DMS79 treated with DMSO at 0.1 percent for 48 hours (cell line): ENCODE measurements around the gene MYO9A.
A peak's percentile ranks its signal among the peaks of the same experiment; 100 is the strongest.

Source experiments
- DNase-seq: peaks from one replicate; lab custom pipeline; 2025; lab: John Stamatoyannopoulos, UW

MYO9A gene

DNA sequence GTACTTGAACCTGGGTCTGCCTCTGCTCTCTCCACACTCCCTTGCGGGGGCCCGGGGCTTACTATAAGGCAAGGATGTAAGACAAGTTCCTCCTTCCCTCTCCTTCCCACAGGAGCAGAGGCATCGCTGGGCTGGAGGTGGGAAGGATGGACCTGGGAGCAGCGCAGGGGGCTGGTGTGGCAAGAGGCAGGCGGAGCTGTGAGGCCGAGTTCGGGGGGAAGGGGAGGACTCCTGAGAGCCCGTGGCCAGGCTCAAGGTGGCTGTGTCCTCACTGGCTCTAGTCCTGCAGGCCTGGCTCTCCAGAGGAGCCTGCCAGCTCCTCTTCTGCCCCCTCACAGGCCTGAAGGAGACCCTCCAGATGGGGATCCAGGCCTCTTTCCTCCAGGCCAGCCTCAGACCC lies 308.6 kb downstream of the MYO9A start:
- no peak for DNase-seq

DNA sequence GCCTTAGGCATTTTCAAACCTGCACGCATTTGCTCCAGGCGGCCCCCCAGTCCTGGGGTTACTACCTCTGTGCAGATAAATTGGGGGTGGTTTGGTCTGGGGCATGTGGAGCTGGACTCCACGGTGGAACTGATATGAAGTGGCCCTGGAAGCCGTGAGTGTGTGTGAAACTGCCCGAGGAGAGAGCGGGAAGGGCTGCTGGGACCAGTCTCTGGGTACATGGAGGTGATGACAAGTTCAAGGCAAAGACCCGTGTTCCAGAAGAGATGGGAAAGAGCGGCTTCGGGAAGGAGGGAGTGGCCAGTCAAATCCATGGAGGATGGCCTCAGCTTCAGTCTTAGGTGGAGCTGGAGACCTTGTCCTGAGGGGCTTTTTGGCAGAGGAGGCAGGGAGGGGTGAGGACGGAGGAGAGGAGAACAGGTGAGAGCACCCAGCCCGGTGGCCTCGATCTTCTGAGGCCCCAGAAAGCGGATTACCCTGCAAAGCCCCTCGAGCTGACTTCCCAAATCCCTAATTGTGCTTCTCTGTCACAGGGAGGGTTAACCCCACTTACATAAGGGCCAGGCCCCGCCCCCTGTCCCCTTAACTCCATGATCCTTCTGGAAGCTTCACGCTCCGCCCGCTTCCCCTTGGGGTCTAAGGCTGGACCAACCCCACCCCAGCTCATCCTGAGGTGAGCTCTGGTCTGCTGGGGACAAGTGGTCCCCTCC lies 309.5 kb downstream of the MYO9A start:
- no peak for DNase-seq

DNA sequence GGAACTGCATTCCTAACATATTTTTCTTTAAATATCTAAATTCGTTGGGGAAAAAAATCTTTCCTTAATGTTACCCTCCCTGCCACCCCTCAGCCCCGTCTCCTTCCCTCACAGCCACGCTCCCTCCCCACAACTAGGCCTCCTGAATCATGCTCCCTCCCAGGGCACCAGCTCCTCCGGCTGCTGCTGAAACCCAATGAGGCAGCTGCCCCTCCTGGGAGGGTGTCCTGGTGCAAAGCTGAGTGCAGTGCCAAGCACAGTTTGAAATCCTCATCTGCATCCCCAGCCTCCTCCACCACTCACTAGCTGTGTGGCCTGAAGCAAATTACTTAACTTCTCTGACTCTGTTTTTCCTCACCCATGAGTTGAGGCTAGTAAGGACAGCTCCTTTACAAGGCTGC lies 310.3 kb downstream of the MYO9A start:
- no peak for DNase-seq

DNA sequence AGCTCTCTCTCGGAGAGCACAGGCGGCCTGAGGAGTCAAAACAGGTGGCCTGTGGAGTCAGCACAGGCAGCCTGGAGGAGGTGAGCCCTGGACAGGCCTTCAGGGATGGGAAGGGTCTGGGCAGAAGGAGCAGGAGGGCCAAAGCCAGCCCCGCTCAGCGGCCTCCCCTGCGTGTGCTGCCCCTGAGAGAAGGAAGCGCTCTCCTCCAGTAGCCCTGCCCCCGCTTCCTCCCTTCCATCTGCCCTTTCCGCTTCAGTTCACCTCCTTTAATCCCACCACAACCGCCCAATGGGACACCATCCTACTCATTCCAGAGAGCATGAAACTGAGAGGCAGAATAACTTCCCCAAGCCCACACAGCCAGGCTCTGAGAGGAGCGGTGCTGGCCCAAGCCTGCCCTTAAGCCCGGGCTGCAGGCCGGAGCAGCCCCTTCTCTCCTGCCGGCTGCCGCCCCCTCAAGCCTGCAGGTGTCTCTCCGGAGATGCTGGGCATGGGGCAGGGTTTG lies 310.8 kb downstream of the MYO9A start:
- no peak for DNase-seq

DNA sequence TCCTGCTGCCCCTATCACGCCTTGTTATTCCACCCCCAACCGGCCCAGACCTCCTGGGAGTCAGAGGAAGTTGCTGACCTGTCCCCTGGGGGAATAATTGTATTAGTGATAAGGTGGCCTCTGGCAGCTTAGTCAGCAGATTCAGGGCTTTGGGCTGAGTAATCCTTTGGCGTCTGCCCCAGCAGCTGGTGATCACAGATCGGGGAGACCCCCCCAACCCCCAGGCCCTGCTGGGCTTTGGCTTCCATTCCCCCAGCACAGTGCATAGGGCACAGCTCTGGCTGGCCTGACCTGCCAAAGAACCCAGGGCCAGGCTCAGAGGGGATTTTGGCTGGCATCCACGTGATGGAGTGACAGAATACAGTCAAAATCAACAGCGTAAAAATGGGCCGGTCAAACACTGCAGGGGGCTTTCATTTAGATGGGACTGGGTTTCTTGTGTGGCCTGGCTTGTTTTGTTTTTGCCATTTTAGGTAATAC lies 311.5 kb downstream of the MYO9A start:
- DNase-seq: no peak

DNA sequence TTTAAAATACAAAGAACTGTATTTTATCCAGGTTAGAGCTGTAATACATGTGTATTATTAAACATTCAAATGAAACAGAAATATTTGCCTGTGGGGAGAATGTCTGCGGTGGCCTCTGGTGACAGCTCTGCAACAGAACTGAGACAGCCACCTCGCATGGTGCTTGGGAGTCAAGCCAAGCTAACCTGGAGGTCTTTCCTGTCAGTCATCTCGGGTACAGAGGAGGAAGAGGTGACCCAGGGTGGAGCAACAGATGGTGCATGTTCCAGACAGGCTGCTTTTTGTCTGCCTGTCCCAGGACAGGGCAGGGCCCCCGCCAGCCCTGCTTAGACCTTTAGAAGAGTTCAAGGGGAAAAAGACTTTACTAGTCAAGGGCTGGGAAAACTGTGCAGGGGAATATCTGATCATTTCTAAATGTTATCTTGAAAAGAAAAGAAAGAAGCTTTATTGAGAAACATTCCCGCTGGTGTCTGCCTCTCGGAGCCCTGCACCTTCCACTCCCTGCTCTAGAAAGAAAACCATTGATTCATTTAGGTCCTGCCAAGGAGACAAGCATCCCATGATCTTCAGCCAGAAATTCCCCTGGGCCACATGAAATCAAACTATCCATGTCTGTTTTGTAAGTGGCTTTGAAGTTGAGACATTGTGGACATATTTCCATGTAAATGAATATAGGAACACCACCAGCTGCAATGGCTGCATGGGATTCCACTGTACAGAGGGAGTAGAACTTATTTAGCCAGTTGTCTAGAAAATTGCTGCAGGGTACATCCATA lies 313.1 kb downstream of the MYO9A start:
- no peak for DNase-seq

DNA sequence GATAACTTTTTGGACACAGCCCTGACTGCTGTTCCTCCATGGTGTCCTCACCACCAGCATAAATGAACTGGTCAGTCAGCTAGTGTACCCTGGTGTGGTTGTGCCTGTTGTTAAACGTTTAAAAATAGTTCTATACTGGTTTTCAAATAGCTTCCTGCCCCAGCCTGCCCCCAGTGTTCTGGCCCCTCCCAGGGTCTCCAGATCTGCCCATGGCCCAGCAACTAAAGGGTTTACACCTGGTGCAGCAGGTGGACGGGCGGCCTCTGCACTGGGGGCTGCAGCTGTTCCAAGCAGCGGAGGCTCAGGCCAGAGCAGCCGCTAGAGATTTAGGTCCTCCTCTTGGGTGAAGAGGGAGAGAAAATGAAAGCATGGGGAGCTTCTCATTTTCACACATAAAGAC lies 313.7 kb downstream of the MYO9A start:
- DNase-seq: no peak

DNA sequence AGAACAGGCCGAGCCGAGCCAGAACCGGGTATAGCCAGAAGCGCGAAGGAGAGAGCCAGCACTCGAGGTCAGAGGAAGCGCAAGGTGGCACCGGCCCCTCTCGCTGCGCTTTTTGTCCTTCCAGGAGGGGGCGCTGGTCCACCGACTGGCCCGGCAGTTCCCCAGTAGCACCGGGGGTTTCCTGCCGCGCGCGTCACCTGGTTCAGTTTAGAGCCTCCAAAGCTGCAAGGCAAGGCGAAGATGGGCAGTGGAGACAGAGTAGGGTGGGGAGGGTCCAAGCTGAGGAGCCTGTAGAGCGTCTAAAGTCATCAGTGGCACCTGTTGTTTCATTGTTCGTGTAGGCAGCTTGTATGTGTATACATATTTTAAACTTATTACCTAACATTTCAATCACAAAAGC lies 315.2 kb downstream of the MYO9A start:
- no peak for DNase-seq

DNA sequence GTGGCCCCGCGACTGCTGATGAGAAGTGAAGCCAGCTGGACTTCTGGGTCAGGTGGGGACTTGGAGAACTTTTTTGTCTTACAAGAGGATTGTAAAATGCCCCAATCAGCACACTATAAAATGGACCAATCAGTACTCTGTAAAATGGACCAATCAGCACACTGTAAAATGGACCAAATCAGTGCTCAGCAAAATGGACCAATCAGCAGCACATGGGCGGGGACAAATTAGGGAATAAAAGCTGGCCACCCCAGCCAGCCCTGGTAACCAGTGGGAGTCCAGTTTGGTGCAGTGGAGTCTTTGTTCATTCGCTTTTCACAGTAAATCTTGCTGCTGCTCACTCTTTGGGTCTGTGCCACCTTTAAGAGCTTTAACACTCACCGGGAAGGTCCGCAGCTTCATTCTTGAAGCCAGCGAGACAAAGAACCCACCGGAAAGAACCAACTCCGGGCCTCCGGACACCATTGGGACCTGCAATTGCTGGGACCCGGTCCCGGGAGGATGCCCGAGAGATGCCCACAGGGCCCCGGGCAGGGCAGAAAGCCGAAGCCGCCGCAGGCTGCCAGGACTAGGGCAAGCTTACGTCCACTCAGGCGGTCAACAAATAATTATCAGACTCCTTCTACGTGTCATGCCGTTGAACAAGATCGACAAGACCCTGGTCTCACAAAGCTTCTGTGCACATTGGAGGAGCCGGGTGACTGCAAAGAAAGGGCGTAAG lies 315.9 kb downstream of the MYO9A start:
- no peak for DNase-seq

DNA sequence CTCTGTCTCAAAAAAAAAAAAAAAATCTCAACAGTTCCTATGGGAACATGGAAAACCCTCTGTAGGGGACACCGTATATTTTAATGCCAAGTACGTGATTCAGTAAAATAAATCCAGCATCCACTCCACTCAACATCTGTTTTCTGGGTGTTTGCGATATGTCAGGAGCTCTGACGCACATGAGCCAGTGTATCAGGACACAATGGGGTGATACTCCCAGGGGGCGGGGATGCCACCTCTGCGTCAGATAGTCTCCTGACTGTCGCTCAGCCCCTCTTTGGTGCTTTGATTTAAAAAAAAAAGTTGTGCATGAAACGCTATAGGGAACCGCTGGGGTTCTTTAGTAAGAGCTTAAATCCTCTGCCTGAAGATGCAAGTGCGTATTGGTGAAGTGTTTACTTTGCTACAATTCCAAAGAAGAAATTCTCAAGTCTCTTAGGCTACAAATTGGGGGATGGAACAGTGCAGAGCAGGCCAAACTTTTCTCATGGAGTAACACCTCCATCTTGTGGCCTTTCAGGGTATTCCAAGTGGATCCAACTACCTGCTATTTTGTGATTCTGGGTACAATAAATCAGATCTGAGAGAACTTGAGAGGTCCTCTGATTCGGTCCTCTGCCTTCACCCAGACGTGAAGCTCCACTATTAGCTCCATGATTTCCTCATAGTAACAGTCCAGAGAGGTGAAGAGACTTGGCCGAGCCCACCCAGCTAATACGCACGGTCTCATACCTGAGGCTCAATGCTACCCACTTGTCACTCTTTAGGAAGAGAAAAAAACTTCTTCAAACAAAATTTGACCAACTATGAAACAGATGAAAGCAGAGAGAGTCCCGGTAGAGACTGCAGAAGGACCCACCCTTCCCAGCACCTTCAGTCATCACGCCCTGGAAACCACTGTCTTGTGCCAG lies 316.9 kb downstream of the MYO9A start:
- DNase-seq: peak; percentile 61

DNA sequence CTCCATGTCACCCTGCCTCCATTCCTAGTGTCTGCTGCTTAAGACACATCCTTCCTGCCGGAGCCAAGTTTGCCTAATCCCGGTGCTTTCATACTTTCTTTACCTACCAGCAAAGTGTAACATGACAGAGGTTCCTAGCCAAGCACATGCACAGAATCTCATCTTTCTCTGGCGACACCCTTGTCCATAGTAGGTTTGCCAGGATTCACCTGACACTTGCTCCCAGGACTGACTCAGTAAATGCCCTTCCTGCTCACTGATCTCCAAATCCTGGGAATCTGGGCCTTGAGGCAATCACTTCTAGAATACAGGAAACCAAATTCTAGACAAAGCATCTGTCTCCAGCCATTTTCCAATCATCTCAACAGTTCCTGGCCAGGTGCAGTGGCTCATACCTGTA lies 317.8 kb downstream of the MYO9A start:
- no peak for DNase-seq

DNA sequence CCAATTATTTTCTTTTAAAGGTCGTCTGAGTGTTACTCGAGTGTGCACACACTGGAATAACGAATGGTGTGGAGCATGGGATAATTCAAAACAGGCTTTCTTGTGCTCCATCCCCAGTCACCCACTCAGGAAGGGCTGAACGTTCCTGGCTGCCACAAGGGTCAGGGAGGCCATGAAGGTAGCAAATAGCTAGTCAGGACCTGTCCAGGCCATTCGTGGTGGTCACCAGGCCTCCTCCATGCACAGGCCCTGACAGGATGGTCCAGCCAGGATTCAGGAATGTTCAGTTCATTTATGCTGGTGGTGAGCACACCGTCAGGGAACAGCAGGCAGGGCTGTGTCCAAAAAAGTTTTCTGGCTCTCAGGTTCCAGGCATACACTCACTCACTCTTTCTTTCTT lies 319.3 kb downstream of the MYO9A start:
- no peak for DNase-seq

DNA sequence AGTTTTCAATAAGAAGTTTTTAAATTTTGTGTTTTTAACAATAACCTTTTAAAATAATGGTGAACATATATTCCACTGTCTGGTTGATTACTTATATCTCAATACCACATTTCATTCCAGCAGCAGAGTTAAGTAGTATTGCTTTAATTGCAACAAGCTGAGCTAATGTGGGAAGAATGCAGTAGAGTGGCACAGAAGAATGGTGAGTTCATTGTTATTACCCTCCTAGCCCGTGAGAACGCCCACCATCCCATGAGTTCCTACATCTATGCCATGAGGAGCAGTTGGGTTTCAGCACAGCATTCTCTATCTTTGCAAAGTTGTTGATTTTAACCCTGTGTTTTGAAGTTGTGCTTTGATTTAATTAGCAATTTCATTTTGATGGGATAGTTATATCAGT lies 325.4 kb downstream of the MYO9A start:
- no peak for DNase-seq

DNA sequence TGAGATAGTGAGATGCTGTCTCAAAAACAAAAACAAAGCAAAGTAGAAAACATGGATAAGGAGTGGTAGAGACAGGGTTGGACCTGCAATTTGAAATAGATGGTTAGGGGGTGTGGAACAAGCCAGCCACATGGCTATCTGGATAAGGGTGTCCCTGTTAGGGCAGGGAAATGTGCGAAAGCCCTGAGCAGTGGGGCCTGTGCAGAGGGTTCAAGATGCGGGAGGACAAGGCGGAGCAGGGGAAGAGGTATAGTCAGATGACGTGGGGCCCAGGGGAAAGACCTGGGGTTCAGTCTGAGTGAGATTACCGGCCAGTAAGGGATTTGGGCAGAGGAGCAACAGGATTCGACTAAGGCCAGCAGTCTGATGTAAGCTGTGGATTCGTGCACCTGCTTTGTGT lies 326.0 kb downstream of the MYO9A start:
- DNase-seq: no peak

DNA sequence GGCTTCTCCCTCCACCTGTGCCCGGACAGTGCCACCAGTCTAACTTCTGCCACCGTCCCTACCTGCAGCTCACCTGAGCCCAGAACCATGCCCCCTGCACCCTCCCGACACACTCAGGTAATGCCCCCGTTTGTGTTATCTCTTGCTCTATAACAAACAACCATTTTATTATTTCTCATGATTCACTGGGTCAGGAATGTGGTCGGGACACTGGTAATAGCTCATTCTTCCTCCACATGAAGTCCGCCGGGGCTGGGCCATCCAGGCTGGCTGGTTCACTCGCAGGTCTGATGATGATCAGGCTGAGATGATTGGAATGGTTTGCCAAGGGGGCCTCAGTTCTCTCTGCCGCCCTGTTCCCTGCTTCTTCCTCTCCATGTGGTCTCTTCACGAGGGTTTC lies 327.9 kb downstream of the MYO9A start:
- no peak for DNase-seq

DNA sequence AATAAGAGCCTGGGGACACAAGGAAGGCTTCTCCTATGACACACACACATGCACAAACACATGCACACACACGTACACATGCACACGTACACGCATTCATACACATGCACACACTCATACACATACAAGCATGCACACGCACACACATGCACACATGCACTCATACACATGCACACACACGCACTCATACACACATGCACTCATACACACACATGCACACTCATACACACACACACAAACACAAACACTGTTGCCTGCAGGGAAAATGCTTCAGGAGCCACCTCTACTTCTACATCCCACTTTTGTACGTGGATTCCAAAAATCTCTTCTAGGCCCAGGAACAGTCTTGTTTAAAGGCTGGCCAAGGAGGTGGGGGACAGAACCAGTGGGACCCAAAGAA lies 328.3 kb downstream of the MYO9A start:
- DNase-seq: no peak

DNA sequence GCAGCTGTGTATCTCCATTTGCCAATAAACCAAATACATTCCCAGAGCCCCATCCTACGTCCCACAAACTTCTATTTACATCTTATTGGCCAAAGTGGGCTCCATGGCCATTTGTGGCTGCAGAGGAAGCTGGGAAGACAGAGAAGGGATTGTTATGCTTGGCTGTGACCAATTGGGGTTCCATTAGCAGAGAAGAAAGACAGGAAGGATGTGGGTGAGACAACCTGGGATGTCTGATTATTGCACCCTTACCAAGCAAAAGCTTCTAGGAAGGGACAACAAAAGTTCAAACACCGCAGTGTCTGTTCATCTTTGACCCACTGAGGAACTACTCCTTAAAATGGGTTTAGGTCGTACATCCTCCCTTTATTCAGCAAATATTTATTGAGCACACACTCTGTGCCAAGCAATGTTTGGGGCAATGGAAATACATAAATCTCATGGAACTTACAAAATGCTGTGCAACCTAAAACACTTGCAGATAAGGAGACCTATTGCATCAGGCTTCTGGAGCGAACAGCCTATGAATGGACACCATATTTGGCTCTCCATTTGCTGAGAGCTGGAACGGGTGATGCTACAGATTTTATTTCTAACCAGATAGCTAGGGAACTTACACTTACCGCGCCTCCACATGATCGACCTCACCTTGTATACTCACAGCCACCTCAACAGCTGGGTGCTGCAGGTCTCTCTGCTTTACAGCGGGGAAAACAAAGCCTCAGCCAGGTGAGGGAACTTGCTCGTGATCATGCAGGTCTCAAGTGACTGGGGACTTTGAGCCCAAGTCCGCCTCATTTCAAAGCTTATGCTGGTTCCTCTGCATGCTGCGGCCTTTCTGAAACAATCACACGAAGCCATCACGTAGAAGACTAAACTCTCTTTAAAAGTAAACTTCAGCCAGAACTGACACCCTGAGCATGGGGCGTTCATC lies 329.0 kb downstream of the MYO9A start:
- no peak for DNase-seq

DNA sequence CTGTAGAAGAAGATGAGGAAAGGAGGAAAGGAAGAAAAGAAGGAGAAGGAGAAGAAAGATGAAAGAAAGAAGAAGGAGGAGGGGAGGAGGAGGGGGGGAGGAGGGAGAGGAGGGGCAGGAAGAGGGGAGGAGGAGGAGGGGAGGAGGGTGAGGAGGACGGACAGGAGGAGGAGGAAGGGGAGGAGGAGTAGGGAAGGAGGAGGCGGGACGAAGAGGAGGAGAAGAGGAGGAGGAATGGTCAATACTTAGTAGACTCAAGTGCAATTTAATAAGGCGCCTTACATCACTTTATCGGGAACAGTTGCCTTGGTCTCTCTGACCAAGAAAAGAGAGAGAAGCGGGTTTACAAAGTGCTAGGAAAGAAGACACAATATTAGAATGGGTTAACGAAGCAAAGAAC lies 331.3 kb downstream of the MYO9A start:
- no peak for DNase-seq

DNA sequence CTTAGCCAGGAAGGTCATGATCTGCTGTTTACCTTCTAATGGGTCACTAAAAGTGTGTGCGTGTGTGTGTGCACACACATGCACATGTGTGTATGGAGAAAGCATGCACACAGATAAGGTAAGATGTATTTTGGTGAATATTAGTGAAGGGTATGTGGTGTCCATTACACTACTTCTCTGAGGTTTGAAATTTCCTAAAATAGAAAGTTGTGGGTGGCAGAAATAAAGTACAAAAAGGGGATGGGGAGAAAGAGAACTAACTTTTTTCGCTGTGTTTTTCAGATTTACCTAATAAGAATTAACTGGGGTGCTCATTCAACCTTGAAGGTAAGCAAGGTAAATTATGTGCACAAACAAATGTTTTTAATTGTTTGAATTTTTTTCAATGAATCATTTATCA lies 332.0 kb downstream of the MYO9A start:
- no peak for DNase-seq

DNA sequence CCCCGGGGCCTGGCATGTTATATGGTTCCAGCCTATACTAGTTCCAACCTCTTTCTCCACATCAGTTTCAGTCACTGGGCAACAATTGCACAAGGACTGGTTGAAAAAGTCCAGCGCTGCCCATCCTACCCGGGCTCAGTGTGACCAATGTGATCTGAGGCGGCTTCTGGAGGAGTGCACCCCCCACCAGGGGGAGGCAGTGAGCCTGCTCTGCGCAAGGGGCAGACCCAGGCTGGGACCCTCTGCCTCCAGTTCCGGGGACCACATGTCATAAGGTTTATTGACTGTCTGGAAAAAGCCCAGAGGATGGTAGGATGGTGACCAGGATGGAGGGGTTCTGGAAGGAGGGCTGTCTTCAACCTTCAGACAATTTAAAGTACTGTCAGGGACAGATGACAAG lies 333.2 kb downstream of the MYO9A start:
- DNase-seq: no peak
